Testis (tissue), 3 donors: Measurements from ENCODE around the gene SNTB2. TPM values are rescaled to one million over a fixed set of nuclear protein-coding genes. Genes with fewer than 3 reads are reported as not detected.

ENCODE experiments used
- DNase-seq: peaks from one replicate; pipeline ENCODE4 v3.0.0-alpha.2; 2019
- H3K27ac ChIP-seq, 2 donors: fragments of 200-600 bp; sonication (generic); one replicate each; pipeline ENCODE4 v1.5.1; 2019
- H3K27me3 ChIP-seq: fragments of 200-600 bp; sonication (generic); one replicate; pipeline ENCODE4 v1.5.1; 2019
- H3K36me3 ChIP-seq: fragments of 200-600 bp; sonication (generic); one replicate; pipeline ENCODE4 v1.5.1; 2017; ENCODE audit warnings: low read depth; ENCODE audit errors: missing control alignments
- H3K4me1 ChIP-seq: fragments of 200-600 bp; sonication (generic); one replicate; pipeline ENCODE4 v1.5.1; 2019
- H3K4me3 ChIP-seq, 2 donors: fragments of 200-600 bp; sonication (generic); one replicate each; pipeline ENCODE4 v1.5.1; 2017 to 2019
- H3K9me3 ChIP-seq: fragments of 200-600 bp; sonication (generic); one replicate; pipeline ENCODE4 v1.5.1; 2017
- CTCF ChIP-seq, 3 experiments: fragments of 450-650 bp in 2 of 3; fragments of 200-600 bp in 1 of 3; sonication (generic) in 1 of 3; IDR thresholded peaks; one replicate each; pipeline ENCODE4 v1.5.1; 2016 to 2019; ENCODE audit warnings: antibody characterized with exemption in 3 of 3, mild to moderate bottlenecking in 2 of 3, moderate library complexity in 1 of 3
- POLR2A ChIP-seq: fragments of 450-650 bp; IDR thresholded peaks from one replicate; pipeline ENCODE4 v1.6.1; 2017; ENCODE audit warnings: antibody characterized with exemption, mild to moderate bottlenecking, moderate library complexity
- WGBS, 2 donors: methylation state at CpG; one replicate each; pipeline ENCODE4 v1.1.5; 2018; 5-methylcytosine and 5-hydroxymethylcytosine counted together
- intact Hi-C: fragments of 100-400 bp; cut with DNase I; formaldehyde crosslinking; loops from one replicate; pipeline ENCODE4 v1.15.1; 2023; ENCODE audit warnings: low total_unique reads
- polyA plus RNA-seq: library from polyadenylated mRNA; stranded (reverse); fragments of 350-450 nt; fragmentation: Illumina TruSeq; extraction: RNeasy Lipid Tissue Mini Kit (QIAGEN cat#74804); gene quantifications from one replicate; pipeline ENCODE4 v1.2.3, GENCODE V29; 2014; ENCODE audit warnings: low read depth, low replicate concordance; ENCODE audit not compliant: insufficient read depth
- total RNA-seq, 2 donors: library from RNA; depleted of rRNA; stranded (reverse); fragments of >200 nt; gene quantifications; one replicate each; pipeline ENCODE4 v1.2.3, GENCODE V29; 2016

Gene SNTB2
- total and polyA plus RNA-seq, 3 donors from 2014 or later: 29.2 to 39.3 (median 35.1) TPM

- Histone ChIP-seq H3K4me1 (peaks cover 9% of the 10 kb centered on the region), H3K27me3 (no peaks in the 10 kb centered on the region), H3K9me3 (no peaks in the 10 kb centered on the region), H3K4me3 (no peak overlapping the region), H3K36me3 (no peaks in the 10 kb centered on the region), H3K27ac (no peak overlapping the region)
- intact Hi-C loops: no loop called here
- no peak for DNase-seq
- no peak for TF ChIP-seq POLR2A
- TF ChIP-seq CTCF (IDR thresholded peaks at IDR 0.05): no peak
- WGBS, 2 donors: 92 to 98% methylated on average over 5 of the region's 5 CpGs
Measured at GRCh38 chr16:69313469-69313868, 126.5 kb downstream of the SNTB2 start.

- 73 to 83% methylated on average over 10 to 11 of the region's 11 CpGs for WGBS, 2 donors
- intact Hi-C loops: no loop called here
- peaks cover 9% of the 10 kb centered on the region for H3K4me1 ChIP-seq
- DNase-seq: peak; percentile 60
- H3K36me3 ChIP-seq: no peaks in the 10 kb centered on the region
- no peaks in the 10 kb centered on the region for H3K27me3 ChIP-seq
- TF ChIP-seq CTCF (IDR thresholded peaks at IDR 0.05) (no peak), POLR2A (no peak)
- no peak overlapping the region for H3K4me3 ChIP-seq
- no peak overlapping the region for H3K27ac ChIP-seq
- no peaks in the 10 kb centered on the region for H3K9me3 ChIP-seq
Measured at GRCh38 chr16:69314534-69314933, 127.6 kb downstream of the SNTB2 start.

- H3K36me3 ChIP-seq: no peaks in the 10 kb centered on the region
- no peaks in the 10 kb centered on the region for H3K9me3 ChIP-seq
- H3K27ac ChIP-seq: no peak overlapping the region
- no peak for DNase-seq
- 68 to 89% methylated on average over 17 to 30 of the region's 30 CpGs for WGBS, 2 donors
- TF ChIP-seq POLR2A (no peak), CTCF (IDR thresholded peaks at IDR 0.05) (no peak)
- intact Hi-C loops: no loop called here
- H3K4me3 ChIP-seq: no peak overlapping the region
- H3K27me3 ChIP-seq: no peaks in the 10 kb centered on the region
- peaks cover 9% of the 10 kb centered on the region for H3K4me1 ChIP-seq
Measured at GRCh38 chr16:69315486-69316311, 128.7 kb downstream of the SNTB2 start.

GRCh38 chr16:69316595-69317034, 129.7 kb downstream of the SNTB2 start:
- Histone ChIP-seq H3K27ac (no peak overlapping the region), H3K4me1 (peaks cover 9% of the 10 kb centered on the region), H3K36me3 (no peaks in the 10 kb centered on the region), H3K27me3 (no peaks in the 10 kb centered on the region), H3K9me3 (no peaks in the 10 kb centered on the region), H3K4me3 (no peak overlapping the region)
- intact Hi-C loops: no loop called here
- no peak for TF ChIP-seq POLR2A
- TF ChIP-seq CTCF (IDR thresholded peaks at IDR 0.05): no peak
- WGBS, 2 donors: 90 to 93% methylated on average over 15 to 17 of the region's 17 CpGs
- no peak for DNase-seq
